Esophagus muscularis mucosa (tissue), 4 donors: Measurements from ENCODE around the gene LHPP. TPM values are rescaled to one million over a fixed set of nuclear protein-coding genes. Genes with fewer than 3 reads are reported as not detected.
"Not testable (repeated sequence)": the region's sequence is repeated elsewhere in the genome, so short reads cannot be mapped to it uniquely, and the experiment has no call there.

Experiments used
- DNase-seq: peaks from one replicate; pipeline ENCODE4 v3.0.0-alpha.2; 2017; ENCODE audit errors: extremely low spot score
- H3K27ac ChIP-seq, 4 donors: fragments of 200-600 bp; sonication (generic); replicated peaks in 1 of 4; 1 replicate in 3 of 4; 2 replicates in 1 of 4; pipeline ENCODE4 v1.5.1; 2016 to 2019; ENCODE audit warnings: mild to moderate bottlenecking in 1 of 4
- H3K27me3 ChIP-seq, 4 donors: fragments of 200-600 bp; sonication (generic); one replicate each; pipeline versions ENCODE4 v1.5.1 to v1.6.0; 2016 to 2019
- H3K36me3 ChIP-seq, 4 donors: fragments of 200-600 bp; sonication (generic); one replicate each; pipeline ENCODE4 v1.5.1; 2016 to 2019
- H3K4me1 ChIP-seq, 4 donors: fragments of 200-600 bp; sonication (generic); one replicate each; pipeline ENCODE4 v1.5.1; 2016 to 2019
- H3K4me3 ChIP-seq, 4 donors: fragments of 200-600 bp; sonication (generic); 1 replicate in 2 of 4; 2 replicates in 2 of 4; pipeline ENCODE4 v1.5.1; 2016 to 2019; ENCODE audit warnings: mild to moderate bottlenecking in 4 of 4, moderate library complexity in 1 of 4
- H3K9me3 ChIP-seq, 4 donors: fragments of 200-600 bp; sonication (generic); 1 replicate in 3 of 4; 2 replicates in 1 of 4; pipeline ENCODE4 v1.5.1; 2016 to 2019
- CTCF ChIP-seq, 3 experiments: fragments of 200-600 bp in 2 of 3; fragments of 450-650 bp in 1 of 3; sonication (generic) in 2 of 3; IDR thresholded peaks; one replicate each; pipeline ENCODE4 v1.5.1; 2017 to 2019; ENCODE audit warnings: antibody characterized with exemption in 3 of 3, mild to moderate bottlenecking in 2 of 3, moderate library complexity in 1 of 3
- EP300 ChIP-seq: sonication (generic); formaldehyde crosslinking; IDR thresholded peaks from one replicate; pipeline ENCODE4 v1.6.1; 2017; ENCODE audit warnings: antibody characterized with exemption
- POLR2A ChIP-seq: fragments of 450-650 bp; IDR thresholded peaks from one replicate; pipeline ENCODE4 v1.6.1; 2017; ENCODE audit warnings: antibody characterized with exemption, moderate library complexity, mild to moderate bottlenecking, low read depth
- POLR2AphosphoS5 ChIP-seq, 2 donors: sonication (generic); formaldehyde crosslinking; IDR thresholded peaks; one replicate each; pipeline ENCODE4 v1.6.1; 2017; ENCODE audit warnings: antibody characterized with exemption in 2 of 2
- WGBS: methylation state at CpG from one replicate; pipeline ENCODE4 v1.1.5; 2018; 5-methylcytosine and 5-hydroxymethylcytosine counted together
- intact Hi-C: fragments of 100-400 bp; cut with DNase I; formaldehyde crosslinking; loops from one replicate; pipeline ENCODE4 v1.15.1; 2023
- total RNA-seq, 4 donors: library from RNA; depleted of rRNA; stranded (reverse); fragments of >200 nt; gene quantifications; one replicate each; pipeline versions ENCODE4 v1.1.0 to v1.2.1, GENCODE V29; 2016

Gene LHPP
- total RNA-seq, 4 donors from 2014 or later, result 10.8 to 20.9 (median 15.7) TPM

DNA sequence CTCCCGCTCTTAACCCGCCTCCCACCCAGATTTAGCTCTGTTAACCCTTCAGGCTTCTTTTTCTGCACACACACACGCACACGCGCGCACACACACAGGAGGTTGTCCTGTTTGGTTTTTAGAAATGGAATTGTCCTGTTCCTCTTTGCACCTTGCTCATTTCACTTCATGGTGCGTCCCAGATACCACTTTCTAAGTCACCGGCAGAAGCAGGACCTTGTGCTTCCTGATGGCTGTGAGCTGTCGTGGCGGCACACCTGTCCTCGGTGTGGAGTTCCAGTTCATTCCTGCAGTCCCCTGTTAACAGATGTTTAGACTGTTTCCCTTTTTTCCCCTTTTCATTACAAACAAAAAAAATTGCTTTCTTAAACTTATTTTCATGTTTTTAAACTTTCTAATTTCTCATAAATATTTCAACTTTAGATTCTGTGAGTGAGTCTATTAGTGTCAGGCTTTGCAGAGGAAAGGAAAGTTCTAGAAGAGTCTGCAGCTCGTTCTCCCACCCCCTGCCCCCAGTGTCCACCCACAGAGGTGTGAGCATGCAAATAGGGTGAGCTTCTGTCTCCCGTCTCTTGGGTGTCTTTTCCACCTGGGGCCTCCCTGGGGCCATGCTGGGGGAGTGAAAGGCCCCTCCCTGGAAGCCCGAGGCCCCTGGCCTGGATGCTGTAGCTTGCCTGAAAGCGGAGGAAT, 85.5 kb downstream of the LHPP start:
- intact Hi-C loops, result no loop called here
- Histone ChIP-seq H3K4me1 (peaks cover 0 to 9% (median 3%) of the 10 kb centered on the region in 4 donors), H3K27ac (no peak overlapping the region), H3K36me3 (no peaks in the 10 kb centered on the region), H3K4me3 (no peak overlapping the region), H3K27me3 (no peaks in the 10 kb centered on the region), H3K9me3 (no peaks in the 10 kb centered on the region)
- no peak for TF ChIP-seq POLR2AphosphoS5 (IDR thresholded peaks at IDR 0.05)
- no peak for TF ChIP-seq CTCF (IDR thresholded peaks at IDR 0.05)
- no peak for TF ChIP-seq EP300
- TF ChIP-seq POLR2A, result no peak
- DNase-seq, result no peak
- WGBS, result 78% methylated on average over 13 of the region's 15 CpGs

GRCh38 chr10:124547647-124548168, 86.1 kb downstream of the LHPP start:
- intact Hi-C loops, result no loop called here
- WGBS, result 70% methylated on average over 4 of the region's 13 CpGs
- no peaks in the 10 kb centered on the region for H3K9me3 ChIP-seq
- H3K4me3 ChIP-seq, result no peak overlapping the region
- TF ChIP-seq EP300 (no peak), POLR2AphosphoS5 (IDR thresholded peaks at IDR 0.05) (no peak), CTCF (IDR thresholded peaks at IDR 0.05) (no peak), POLR2A (no peak)
- H3K36me3 ChIP-seq, result no peaks in the 10 kb centered on the region
- H3K27me3 ChIP-seq, result no peaks in the 10 kb centered on the region
- H3K4me1 ChIP-seq, result peaks cover 0 to 9% (median 3%) of the 10 kb centered on the region in 4 donors
- no peak for DNase-seq
- H3K27ac ChIP-seq, result no peak overlapping the region

DNA sequence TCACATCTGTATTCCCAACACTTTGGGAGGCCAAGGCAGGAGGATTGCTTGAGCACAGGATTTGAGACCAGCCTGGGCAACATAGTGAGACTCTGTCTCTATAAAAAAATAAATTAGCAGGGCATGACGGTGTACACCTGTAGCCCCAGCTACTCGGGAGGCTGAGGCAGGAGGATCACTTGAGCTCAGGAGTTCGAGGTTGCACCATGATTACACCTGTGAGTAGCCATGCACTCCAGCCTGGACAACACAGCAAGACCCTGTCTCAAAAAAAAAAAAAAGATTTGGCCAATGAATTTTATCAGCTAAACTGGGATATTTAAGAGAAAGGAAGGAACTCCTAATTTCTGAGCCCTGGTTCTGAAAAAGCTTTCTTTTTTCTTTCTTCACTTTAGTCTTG, 87.5 kb downstream of the LHPP start:
- H3K4me3 ChIP-seq, H3K9me3 ChIP-seq, intact Hi-C loops, H3K4me1 ChIP-seq, H3K27ac ChIP-seq, DNase-seq, H3K36me3 ChIP-seq, H3K27me3 ChIP-seq: not testable (repeated sequence)
- WGBS, result 96% methylated on average over 3 of the region's 3 CpGs

DNA sequence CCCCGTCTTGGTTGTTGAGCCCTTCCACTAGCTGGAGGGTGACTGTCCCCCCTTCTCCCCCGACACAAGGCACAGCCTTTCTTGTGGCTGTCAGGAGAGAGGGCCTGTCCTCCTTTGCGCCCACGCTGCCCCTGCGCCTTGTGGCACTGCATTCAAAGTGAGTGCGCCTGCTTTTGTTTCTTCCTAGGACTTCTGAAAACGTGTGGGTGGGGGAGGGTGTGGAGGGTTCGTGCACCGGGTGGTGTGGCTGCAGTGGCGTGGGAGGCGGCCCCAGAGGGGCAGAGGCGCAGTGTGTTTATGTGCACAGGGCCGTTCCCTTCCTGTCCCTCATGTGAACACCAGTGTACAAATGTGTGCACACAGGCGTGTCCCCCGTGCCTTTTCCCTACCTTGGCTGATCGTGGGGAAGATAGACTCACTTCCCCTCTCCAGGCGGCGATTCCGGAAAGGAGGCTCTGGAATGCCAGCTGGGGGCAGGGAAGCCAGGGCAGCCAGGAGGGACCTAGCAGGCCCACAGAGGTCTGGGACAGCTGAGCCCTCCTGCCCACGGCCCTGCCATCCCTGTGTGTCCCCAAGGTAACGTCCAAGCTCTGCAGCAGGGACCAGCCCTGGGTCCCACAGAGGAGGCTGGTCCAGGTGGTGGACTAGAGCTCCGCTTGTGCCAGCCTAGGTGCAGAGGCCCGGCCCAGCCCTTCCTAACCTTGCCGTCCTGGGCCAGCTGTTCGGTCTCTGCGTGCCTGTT, 88.8 kb downstream of the LHPP start:
- Histone ChIP-seq H3K27ac (no peak overlapping the region), H3K9me3 (no peaks in the 10 kb centered on the region), H3K27me3 (no peaks in the 10 kb centered on the region), H3K4me3 (no peak overlapping the region), H3K4me1 (peaks cover 0 to 9% (median 3%) of the 10 kb centered on the region in 4 donors), H3K36me3 (no peaks in the 10 kb centered on the region)
- intact Hi-C loops, result no loop called here
- DNase-seq, result no peak
- 89% methylated on average over 21 of the region's 26 CpGs for WGBS
- TF ChIP-seq EP300 (no peak), POLR2A (no peak), CTCF (IDR thresholded peaks at IDR 0.05) (no peak), POLR2AphosphoS5 (IDR thresholded peaks at IDR 0.05) (no peak)

DNA sequence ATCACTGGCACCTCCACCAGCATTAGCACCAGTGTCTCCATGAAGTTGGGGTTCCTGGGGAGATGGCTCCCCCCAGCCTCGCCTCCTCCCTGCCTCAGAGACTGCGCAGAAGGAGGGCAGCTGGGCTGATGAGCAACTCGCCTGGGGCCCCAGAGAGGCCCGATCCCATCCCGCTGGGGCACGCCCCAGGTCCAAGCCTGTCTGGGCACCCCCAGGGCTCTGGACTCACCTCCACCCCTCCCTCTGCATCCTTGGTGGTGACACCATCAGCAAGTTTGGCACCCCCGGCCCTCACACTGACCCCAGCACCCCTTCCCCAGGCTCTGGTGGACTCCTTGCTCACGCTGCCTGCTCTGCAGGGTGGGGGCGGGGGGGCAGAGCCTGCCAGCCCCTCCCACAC, 89.5 kb downstream of the LHPP start:
- peaks cover 0 to 9% (median 3%) of the 10 kb centered on the region in 4 donors for H3K4me1 ChIP-seq
- no peak for DNase-seq
- no peak overlapping the region for H3K4me3 ChIP-seq
- intact Hi-C loops, result no loop called here
- no peaks in the 10 kb centered on the region for H3K9me3 ChIP-seq
- no peaks in the 10 kb centered on the region for H3K27me3 ChIP-seq
- TF ChIP-seq EP300, result no peak
- TF ChIP-seq CTCF (IDR thresholded peaks at IDR 0.05), result no peak
- 92% methylated on average over 7 of the region's 9 CpGs for WGBS
- no peak overlapping the region for H3K27ac ChIP-seq
- no peaks in the 10 kb centered on the region for H3K36me3 ChIP-seq
